K562 (cell line): ENCODE results near the gene HMGCL. TPM values are rescaled to one million over a fixed set of nuclear protein-coding genes. Genes with fewer than 3 reads are reported as not detected.

Source experiments
- ARHGAP35 ChIP-seq: fragments of 450-650 bp; IDR thresholded peaks from 2 replicates; pipeline ENCODE4 v1.6.1; 2018; ENCODE audit not compliant: partially characterized antibody
- BRD4 ChIP-seq: fragments of 200-600 bp; sonication (generic); IDR thresholded peaks from 2 replicates; pipeline ENCODE4 v1.6.1; 2017; ENCODE audit warnings: inconsistent platforms
- CBFB ChIP-seq: sonication (generic); formaldehyde crosslinking; IDR thresholded peaks from 2 replicates; pipeline ENCODE4 v1.4.0; 2020; ENCODE audit warnings: mild to moderate bottlenecking, missing genetic modification reagents
- DDX20 ChIP-seq: fragments of 450-650 bp; IDR thresholded peaks from 2 replicates; pipeline ENCODE4 v1.6.1; 2016; ENCODE audit warnings: missing genetic modification characterization, low read depth, mild to moderate bottlenecking, missing compliant biosample characterization, moderate library complexity
- EGR1 ChIP-seq: fragments of 450-650 bp; conservative IDR thresholded peaks from 2 replicates; pipeline ENCODE4 v1.6.1; 2017; ENCODE audit warnings: mild to moderate bottlenecking
- ETV5 ChIP-seq: sonication (generic); formaldehyde crosslinking; IDR thresholded peaks from 2 replicates; pipeline ENCODE4 v1.4.0; 2020; ENCODE audit warnings: low read depth, mild to moderate bottlenecking, missing genetic modification reagents
- FOSL1 ChIP-seq: fragments of 200-800 bp; sonication (Bioruptor generic); conservative IDR thresholded peaks from 2 replicates; pipeline ENCODE4 v1.6.1; 2016; ENCODE audit warnings: missing genetic modification characterization, missing compliant biosample characterization
- GTF2F1 ChIP-seq: IDR thresholded peaks from 2 replicates; pipeline ENCODE4 v1.6.1; 2011; ENCODE audit warnings: low read depth, low read length, improper control_type of control experiment
- JUND ChIP-seq, 2 experiments: IDR thresholded peaks; 2 replicates in 1 of 2; 3 replicates in 1 of 2; pipeline ENCODE4 v1.6.1; 2011; ENCODE audit warnings: borderline replicate concordance in 2 of 2, low read depth in 2 of 2, low read length in 2 of 2, improper control_type of control experiment in 1 of 2, missing biosample characterization in 1 of 2, missing genetic modification characterization in 1 of 2, missing genetic modification reagents in 1 of 2
- MEF2D ChIP-seq: conservative IDR thresholded peaks from 2 replicates; pipeline ENCODE4 v1.6.1; 2016; ENCODE audit warnings: low read depth, missing genetic modification characterization, missing compliant biosample characterization
- MTA1 ChIP-seq: fragments of 450-650 bp; IDR thresholded peaks from 2 replicates; pipeline ENCODE4 v1.6.1; 2017; ENCODE audit warnings: borderline replicate concordance
- MTA2 ChIP-seq: fragments of 450-650 bp; IDR thresholded peaks from 2 replicates; pipeline ENCODE4 v1.6.1; 2016; ENCODE audit warnings: low read depth
- PTTG1 ChIP-seq: fragments of 450-650 bp; IDR thresholded peaks from 2 replicates; pipeline ENCODE4 v1.6.1; 2016; ENCODE audit warnings: low read depth, mild to moderate bottlenecking, missing genetic modification characterization, missing compliant biosample characterization
- RB1 ChIP-seq: fragments of 450-650 bp; IDR thresholded peaks from 2 replicates; pipeline ENCODE4 v1.6.1; 2017; ENCODE audit warnings: low read depth, mild to moderate bottlenecking
- TBL1XR1 ChIP-seq, 2 experiments: IDR thresholded peaks; 2 replicates each; pipeline ENCODE4 v1.6.1; 2012; ENCODE audit warnings: improper control_type of control experiment in 2 of 2, low read length in 2 of 2, mild to moderate bottlenecking in 1 of 2
- ZFP1 ChIP-seq: fragments of 450-650 bp; formaldehyde crosslinking; IDR thresholded peaks from 2 replicates; pipeline ENCODE4 v1.4.0; 2020; ENCODE audit warnings: mild to moderate bottlenecking, mixed read lengths
- ZFP30 ChIP-seq: fragments of 250-450 bp; sonication (Bioruptor Pico); IDR thresholded peaks from 2 replicates; pipeline ENCODE4 v1.8.0; 2022; ENCODE audit warnings: moderate library complexity, mild to moderate bottlenecking, inconsistent platforms, borderline replicate concordance
- ZNF133 ChIP-seq: fragments of 250-450 bp; sonication (Bioruptor Pico); IDR thresholded peaks from 2 replicates; pipeline ENCODE4 v1.4.0; 2020; ENCODE audit warnings: mild to moderate bottlenecking
- ZNF76 ChIP-seq: fragments of 250-450 bp; sonication (Bioruptor Pico); IDR thresholded peaks from 2 replicates; pipeline ENCODE4 v1.4.0; 2020; ENCODE audit warnings: mild to moderate bottlenecking, moderate library complexity, borderline replicate concordance
- polyA plus RNA-seq, 8 experiments: library from polyadenylated mRNA; depleted of rRNA in 4 of 8; stranded (reverse) in 5 of 8; unstranded in 3 of 8; fragments of >200 nt; fragmentation: Nextera tagmentation in 2 of 8; fragmentation: Illumina TruSeq in 1 of 8; extraction: Ambion mirVana in 2 of 8; extraction: Trizol in 1 of 8; gene quantifications; 2 replicates each; pipeline versions ENCODE4 v1.2.1 to v1.2.3, GENCODE V29; 2011 to 2014; ENCODE audit warnings: inconsistent platforms in 1 of 8, missing spikeins in 1 of 8
- total RNA-seq, 7 experiments: library from RNA; depleted of rRNA in 6 of 7; stranded (reverse); fragments of >200 nt in 6 of 7; fragmentation: Illumina TruSeq in 2 of 7; extraction: Trizol in 2 of 7; gene quantifications; 2 replicates each; pipeline versions ENCODE4 v1.2.1 to v1.2.3, GENCODE V29; 2011 to 2021; ENCODE audit warnings: low replicate concordance in 1 of 7
- TF ChIP-seq, protein P1 (sequence below): fragments of 450-650 bp; IDR thresholded peaks from 2 replicates; pipeline ENCODE4 v1.7.1; 2018; ENCODE audit warnings: mild to moderate bottlenecking, low read depth; ENCODE audit not compliant: partially characterized antibody
- TF ChIP-seq, protein P2 (sequence below): sonication (generic); formaldehyde crosslinking; IDR thresholded peaks from 2 replicates; pipeline ENCODE4 v1.8.0; 2022; ENCODE audit warnings: mild to moderate bottlenecking, missing genetic modification reagents

The HMGCL gene
- total and polyA plus RNA-seq, 9 of the 15 experiments (the other 6 are each of a cell fraction or from before 2014, with no cell fraction given), result 18.0 to 82.2 (median 24.2) TPM

DNA sequence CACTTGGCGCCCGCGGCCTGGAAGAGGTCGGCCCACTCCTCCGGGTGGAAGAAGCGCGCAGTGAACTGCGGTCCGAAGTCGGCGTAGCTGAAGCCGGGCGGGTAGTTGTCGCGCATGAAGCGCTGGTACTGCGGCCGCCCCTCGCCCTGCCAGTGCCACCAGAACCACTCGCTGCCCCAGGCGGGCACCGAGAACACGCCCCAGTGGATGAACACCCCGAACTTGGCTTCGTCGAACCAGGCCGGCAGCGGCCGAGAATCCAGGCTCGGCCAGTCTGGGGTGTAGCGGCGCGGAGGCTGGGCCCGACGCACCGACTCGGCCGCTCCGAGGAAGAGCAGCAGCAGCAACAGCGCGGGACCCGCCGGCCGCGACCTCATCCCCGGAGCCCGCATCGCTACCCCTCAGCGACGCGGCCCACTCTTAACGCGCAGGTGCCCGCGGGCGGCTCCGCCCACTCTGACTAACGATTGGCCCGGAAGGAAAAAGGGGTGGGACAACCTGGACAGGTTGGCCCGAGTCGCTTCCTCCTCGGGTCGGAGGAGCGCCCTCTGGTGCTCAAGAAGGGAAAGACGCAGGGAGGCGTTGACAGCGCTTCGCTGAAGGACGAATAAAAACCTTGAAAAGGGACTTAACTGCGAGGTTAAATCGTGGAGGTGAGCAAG is 42.8 kb upstream of the HMGCL start, which contains the start of gene FUCA1 (continued):
- TF ChIP-seq GTF2F1 (no peak), ZNF76 (CRISPR knock-in tag) (no peak), JUND (IDR thresholded peaks at IDR 0.05; ENCODE audit: borderline replicate concordance, low read depth, low read length) (peak; percentile 69), JUND (tag; IDR thresholded peaks at IDR 0.05; ENCODE audit: borderline replicate concordance, low read depth, low read length) (peak; percentile 19; the same call in 1 of the 3 replicates), ARHGAP35 (no peak), DDX20 (tag) (no peak), EGR1 (peak; percentile 50), PTTG1 (no peak), RB1 (peak; percentile 43; the same call in 1 of the 2 replicates), MTA1 (peak; percentile 16; the same call in 1 of the 2 replicates), MEF2D (no peak), ZFP1 (CRISPR knock-in tag) (no peak), BRD4 (no peak), TBL1XR1 (IDR thresholded peaks at IDR 0.05; ENCODE audit: low read length in 2 of 2) (0 out of 4 replicates have a peak, but pooled peaks of 1 of the 2 experiments have one; percentile 51), FOSL1 (tag) (no peak), CBFB (CRISPR knock-in tag) (0 out of 2 replicates have a peak, but pooled peaks have one; percentile 68), MTA2 (no peak), ZFP30 (no peak), ZNF133 (CRISPR knock-in tag) (no peak), ETV5 (CRISPR knock-in tag) (no peak)
- TF ChIP-seq, protein P1, sequence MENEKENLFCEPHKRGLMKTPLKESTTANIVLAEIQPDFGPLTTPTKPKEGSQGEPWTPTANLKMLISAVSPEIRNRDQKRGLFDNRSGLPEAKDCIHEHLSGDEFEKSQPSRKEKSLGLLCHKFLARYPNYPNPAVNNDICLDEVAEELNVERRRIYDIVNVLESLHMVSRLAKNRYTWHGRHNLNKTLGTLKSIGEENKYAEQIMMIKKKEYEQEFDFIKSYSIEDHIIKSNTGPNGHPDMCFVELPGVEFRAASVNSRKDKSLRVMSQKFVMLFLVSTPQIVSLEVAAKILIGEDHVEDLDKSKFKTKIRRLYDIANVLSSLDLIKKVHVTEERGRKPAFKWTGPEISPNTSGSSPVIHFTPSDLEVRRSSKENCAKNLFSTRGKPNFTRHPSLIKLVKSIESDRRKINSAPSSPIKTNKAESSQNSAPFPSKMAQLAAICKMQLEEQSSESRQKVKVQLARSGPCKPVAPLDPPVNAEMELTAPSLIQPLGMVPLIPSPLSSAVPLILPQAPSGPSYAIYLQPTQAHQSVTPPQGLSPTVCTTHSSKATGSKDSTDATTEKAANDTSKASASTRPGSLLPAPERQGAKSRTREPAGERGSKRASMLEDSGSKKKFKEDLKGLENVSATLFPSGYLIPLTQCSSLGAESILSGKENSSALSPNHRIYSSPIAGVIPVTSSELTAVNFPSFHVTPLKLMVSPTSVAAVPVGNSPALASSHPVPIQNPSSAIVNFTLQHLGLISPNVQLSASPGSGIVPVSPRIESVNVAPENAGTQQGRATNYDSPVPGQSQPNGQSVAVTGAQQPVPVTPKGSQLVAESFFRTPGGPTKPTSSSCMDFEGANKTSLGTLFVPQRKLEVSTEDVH, result peak; percentile 36
- TF ChIP-seq, protein P2, sequence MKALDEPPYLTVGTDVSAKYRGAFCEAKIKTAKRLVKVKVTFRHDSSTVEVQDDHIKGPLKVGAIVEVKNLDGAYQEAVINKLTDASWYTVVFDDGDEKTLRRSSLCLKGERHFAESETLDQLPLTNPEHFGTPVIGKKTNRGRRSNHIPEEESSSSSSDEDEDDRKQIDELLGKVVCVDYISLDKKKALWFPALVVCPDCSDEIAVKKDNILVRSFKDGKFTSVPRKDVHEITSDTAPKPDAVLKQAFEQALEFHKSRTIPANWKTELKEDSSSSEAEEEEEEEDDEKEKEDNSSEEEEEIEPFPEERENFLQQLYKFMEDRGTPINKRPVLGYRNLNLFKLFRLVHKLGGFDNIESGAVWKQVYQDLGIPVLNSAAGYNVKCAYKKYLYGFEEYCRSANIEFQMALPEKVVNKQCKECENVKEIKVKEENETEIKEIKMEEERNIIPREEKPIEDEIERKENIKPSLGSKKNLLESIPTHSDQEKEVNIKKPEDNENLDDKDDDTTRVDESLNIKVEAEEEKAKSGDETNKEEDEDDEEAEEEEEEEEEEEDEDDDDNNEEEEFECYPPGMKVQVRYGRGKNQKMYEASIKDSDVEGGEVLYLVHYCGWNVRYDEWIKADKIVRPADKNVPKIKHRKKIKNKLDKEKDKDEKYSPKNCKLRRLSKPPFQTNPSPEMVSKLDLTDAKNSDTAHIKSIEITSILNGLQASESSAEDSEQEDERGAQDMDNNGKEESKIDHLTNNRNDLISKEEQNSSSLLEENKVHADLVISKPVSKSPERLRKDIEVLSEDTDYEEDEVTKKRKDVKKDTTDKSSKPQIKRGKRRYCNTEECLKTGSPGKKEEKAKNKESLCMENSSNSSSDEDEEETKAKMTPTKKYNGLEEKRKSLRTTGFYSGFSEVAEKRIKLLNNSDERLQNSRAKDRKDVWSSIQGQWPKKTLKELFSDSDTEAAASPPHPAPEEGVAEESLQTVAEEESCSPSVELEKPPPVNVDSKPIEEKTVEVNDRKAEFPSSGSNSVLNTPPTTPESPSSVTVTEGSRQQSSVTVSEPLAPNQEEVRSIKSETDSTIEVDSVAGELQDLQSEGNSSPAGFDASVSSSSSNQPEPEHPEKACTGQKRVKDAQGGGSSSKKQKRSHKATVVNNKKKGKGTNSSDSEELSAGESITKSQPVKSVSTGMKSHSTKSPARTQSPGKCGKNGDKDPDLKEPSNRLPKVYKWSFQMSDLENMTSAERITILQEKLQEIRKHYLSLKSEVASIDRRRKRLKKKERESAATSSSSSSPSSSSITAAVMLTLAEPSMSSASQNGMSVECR (CRISPR knock-in tag), result no peak; the same call in 1 of the 2 replicates
